Uterus (tissue), 4 donors: ENCODE data around the gene TSPAN18. TPM values are rescaled to one million over a fixed set of nuclear protein-coding genes. Genes with fewer than 3 reads are reported as not detected.

Experiments
- DNase-seq, 2 donors: peaks; one replicate each; pipeline ENCODE4 v3.0.0-alpha.2; 2019 to 2020
- H3K27ac ChIP-seq, 2 donors: fragments of 200-600 bp; sonication (generic); 1 replicate in 1 of 2; 2 replicates in 1 of 2; pipeline ENCODE4 v1.5.1; 2016 to 2018
- H3K27me3 ChIP-seq, 2 donors: fragments of 200-600 bp; sonication (generic); one replicate each; pipeline ENCODE4 v1.5.1; 2018 to 2019; ENCODE audit warnings: control low read depth in 1 of 2
- H3K36me3 ChIP-seq, 2 donors: fragments of 200-600 bp; sonication (generic); one replicate each; pipeline ENCODE4 v1.5.1; 2019; ENCODE audit warnings: control low read depth in 1 of 2
- H3K4me1 ChIP-seq, 2 donors: fragments of 200-600 bp; sonication (generic); one replicate each; pipeline ENCODE4 v1.5.1; 2018 to 2019; ENCODE audit warnings: control low read depth in 1 of 2
- H3K4me3 ChIP-seq, 2 donors: fragments of 200-600 bp; sonication (generic); 1 replicate in 1 of 2; 2 replicates in 1 of 2; pipeline ENCODE4 v1.5.1; 2018 to 2019; ENCODE audit warnings: mild to moderate bottlenecking in 1 of 2
- H3K9me3 ChIP-seq, 2 donors: fragments of 200-600 bp; sonication (generic); one replicate each; pipeline ENCODE4 v1.5.1; 2019; ENCODE audit warnings: control low read depth in 1 of 2
- POLR2A ChIP-seq, 2 donors: fragments of 450-650 bp; IDR thresholded peaks; one replicate each; pipeline ENCODE4 v1.6.1; 2016; ENCODE audit warnings: antibody characterized with exemption in 2 of 2, mild to moderate bottlenecking in 1 of 2, moderate library complexity in 1 of 2
- intact Hi-C: fragments of 100-400 bp; cut with DNase I; formaldehyde crosslinking; loops from one replicate; pipeline ENCODE4 v1.15.1; 2023; ENCODE audit warnings: low total_unique reads
- total RNA-seq, 4 donors: library from RNA; depleted of rRNA in 3 of 4; stranded (reverse); fragments of >200 nt in 3 of 4; gene quantifications; one replicate each; pipeline versions ENCODE4 v1.1.0 to v1.2.4, GENCODE V29; 2014 to 2023
- TF ChIP-seq, protein P1 (sequence below), 4 experiments: fragments of 200-600 bp in 2 of 4; fragments of 450-650 bp in 2 of 4; sonication (generic) in 2 of 4; IDR thresholded peaks; one replicate each; pipeline ENCODE4 v1.5.1; 2016 to 2019; ENCODE audit warnings: antibody characterized with exemption in 4 of 4, mild to moderate bottlenecking in 2 of 4, moderate library complexity in 1 of 4
- donor health status: DM: yes; HTN: yes; CAD: no.

The TSPAN18 gene
- total RNA-seq, 4 donors from 2014 or later = 1.2 to 117 (median 20.1) TPM

DNA sequence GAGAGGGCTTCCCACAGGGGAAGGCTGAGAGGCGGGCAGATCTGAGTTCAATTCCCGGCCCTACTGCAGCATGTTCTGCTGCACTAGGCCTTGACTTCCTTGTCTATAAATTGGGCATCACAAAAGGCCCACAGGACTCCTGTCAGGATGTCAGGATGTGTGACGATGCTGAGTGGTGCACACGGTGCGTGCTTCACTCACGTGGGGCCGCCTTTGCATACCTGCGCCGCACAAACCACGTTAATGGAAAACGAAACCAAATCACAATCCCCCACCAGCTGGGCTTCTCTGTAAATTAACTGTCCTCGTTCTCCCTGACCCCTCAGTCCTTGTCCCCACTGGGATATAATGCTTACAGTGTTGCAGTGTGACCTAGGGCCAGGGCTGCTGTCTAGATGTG is 32.3 kb upstream of the TSPAN18 start:
- H3K27me3 ChIP-seq = no peaks in the 10 kb centered on the region
- no peaks in the 10 kb centered on the region for H3K36me3 ChIP-seq
- H3K4me1 ChIP-seq = no peaks in the 10 kb centered on the region
- H3K9me3 ChIP-seq = no peaks in the 10 kb centered on the region
- intact Hi-C loops = no loop called here
- no peak overlapping the region for H3K4me3 ChIP-seq
- no peak for TF ChIP-seq POLR2A (IDR thresholded peaks at IDR 0.05)
- TF ChIP-seq, protein P1, sequence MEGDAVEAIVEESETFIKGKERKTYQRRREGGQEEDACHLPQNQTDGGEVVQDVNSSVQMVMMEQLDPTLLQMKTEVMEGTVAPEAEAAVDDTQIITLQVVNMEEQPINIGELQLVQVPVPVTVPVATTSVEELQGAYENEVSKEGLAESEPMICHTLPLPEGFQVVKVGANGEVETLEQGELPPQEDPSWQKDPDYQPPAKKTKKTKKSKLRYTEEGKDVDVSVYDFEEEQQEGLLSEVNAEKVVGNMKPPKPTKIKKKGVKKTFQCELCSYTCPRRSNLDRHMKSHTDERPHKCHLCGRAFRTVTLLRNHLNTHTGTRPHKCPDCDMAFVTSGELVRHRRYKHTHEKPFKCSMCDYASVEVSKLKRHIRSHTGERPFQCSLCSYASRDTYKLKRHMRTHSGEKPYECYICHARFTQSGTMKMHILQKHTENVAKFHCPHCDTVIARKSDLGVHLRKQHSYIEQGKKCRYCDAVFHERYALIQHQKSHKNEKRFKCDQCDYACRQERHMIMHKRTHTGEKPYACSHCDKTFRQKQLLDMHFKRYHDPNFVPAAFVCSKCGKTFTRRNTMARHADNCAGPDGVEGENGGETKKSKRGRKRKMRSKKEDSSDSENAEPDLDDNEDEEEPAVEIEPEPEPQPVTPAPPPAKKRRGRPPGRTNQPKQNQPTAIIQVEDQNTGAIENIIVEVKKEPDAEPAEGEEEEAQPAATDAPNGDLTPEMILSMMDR (IDR thresholded peaks at IDR 0.05) = no peak
- no peak for DNase-seq
- no peak overlapping the region for H3K27ac ChIP-seq

DNA sequence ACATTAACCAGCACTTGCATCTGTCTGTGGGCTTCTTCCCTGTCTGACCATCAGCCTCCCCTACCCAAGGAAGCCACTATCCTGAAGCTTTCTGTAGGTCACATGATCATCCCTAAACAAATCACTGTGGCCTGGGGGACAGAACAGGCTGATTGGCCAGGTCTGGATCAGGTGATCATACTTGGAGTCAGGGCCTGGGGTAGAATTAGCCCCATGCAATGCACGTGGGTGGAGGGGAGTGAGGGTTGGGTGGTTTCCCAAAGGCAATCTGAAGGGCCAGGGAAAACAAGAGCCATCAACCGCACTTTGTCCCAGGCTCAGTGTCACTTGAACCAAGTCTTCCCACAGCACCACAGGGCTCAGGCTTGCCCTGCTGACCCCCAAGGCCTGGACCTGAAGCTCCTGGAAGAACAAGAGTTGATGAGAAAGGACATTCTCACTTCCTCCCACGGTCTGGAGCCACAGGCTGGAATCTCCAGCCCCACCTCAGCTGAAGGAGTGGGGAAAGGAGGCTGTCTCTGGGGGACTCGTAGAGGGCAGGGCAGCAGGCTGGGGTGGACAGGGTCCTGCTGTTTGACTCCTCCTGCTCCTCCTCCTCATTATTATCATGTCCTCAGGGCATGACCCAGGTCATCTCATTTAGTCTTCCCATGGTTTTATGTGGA is 31.5 kb upstream of the TSPAN18 start:
- no peaks in the 10 kb centered on the region for H3K4me1 ChIP-seq
- no peaks in the 10 kb centered on the region for H3K27me3 ChIP-seq
- no peak overlapping the region for H3K27ac ChIP-seq
- H3K36me3 ChIP-seq = no peaks in the 10 kb centered on the region
- DNase-seq = no peak
- intact Hi-C loops = no loop called here
- H3K9me3 ChIP-seq = no peaks in the 10 kb centered on the region
- H3K4me3 ChIP-seq = no peak overlapping the region
- TF ChIP-seq, protein P1 (IDR thresholded peaks at IDR 0.05) = no peak
- TF ChIP-seq POLR2A (IDR thresholded peaks at IDR 0.05) = no peak

DNA sequence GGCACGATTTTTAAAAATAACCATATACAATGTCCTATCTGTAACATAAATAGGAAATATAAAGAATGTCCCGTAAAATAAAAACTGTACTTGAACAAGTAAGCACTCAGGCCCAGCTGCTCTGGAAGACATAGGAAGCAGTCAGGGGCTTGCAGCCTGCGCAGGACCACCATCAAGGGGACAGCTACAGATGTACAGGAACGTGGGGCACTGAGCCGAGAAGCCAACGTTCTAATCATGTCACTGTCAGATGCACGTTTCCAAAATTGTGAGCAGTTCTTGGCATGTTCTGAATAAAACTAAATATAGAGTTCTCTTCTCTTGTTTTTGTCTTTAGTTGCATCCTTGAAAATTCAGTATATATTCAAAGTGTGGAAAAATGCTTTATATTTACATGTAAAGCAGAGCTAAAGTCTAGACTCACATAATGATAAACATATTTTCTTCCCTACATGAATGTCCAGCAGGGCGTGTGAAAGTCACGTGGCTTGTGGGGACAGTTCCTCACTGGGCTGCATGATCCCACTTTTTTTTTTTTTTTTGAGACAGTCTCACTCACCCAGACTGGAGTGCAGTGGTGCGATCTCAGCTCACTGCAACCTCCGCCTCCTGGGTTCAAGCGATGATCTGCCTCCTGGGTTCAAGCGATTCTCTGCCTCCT is 28.4 kb upstream of the TSPAN18 start:
- no peak for TF ChIP-seq POLR2A (IDR thresholded peaks at IDR 0.05)
- TF ChIP-seq, protein P1 (IDR thresholded peaks at IDR 0.05) = no peak
- intact Hi-C loops = no loop called here
- DNase-seq = no peak

DNA sequence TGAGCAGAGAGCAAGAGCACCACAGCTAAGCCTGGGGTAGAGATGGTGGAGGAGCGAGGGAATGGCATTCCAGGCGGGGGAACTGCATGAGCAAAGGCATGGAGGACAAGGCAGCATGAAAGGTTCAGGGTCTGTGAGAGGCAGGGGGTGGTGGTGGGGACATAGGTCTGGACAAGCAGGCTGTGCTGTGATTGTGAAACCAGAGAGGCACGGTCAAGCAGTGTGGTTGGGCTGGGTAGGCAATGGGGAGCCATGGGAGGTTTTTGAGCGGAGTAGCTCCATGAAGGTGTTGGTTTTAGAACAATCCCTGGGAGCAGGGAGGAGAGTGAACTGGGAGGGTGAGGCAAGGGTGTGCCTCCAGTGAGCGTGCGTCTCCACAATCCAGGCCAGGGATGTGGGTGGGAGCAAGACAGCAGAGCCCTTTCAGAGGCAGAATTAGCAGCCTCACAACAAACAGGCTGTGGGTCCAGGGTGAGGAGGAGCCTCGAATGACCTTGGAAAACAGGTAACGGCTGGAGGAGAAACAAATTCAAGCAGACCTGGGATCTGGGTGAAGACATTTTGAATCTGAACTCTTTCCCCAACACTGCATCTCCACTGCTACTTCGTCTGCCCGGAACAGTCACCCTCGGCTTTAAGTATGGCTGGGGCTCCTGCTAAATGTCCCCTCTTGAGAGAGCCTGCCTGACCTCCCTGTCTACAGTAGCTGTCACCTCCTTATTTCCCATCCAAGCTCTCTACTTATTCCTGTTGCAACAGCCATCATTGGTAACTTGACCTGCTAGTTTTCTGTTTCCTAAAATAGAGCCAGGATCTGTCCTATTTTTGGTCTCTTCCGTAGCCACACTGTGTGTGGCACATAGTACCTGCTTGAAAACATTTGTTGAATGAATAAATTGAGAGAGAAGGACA is 27.0 kb upstream of the TSPAN18 start:
- Histone ChIP-seq H3K9me3 (no peaks in the 10 kb centered on the region), H3K27ac (peak overlapping the region in 1 of 2 donors; percentile 81), H3K4me3 (no peak overlapping the region), H3K4me1 (peaks cover 0 to 6% of the 10 kb centered on the region in 2 donors), H3K36me3 (no peaks in the 10 kb centered on the region), H3K27me3 (no peaks in the 10 kb centered on the region)
- TF ChIP-seq POLR2A (IDR thresholded peaks at IDR 0.05) = no peak
- TF ChIP-seq, protein P1 (IDR thresholded peaks at IDR 0.05) = no peak
- intact Hi-C loops = no loop called here
- no peak for DNase-seq

More for the DNA sequence above, 28.4 kb upstream of the TSPAN18 start:
- H3K4me3 ChIP-seq = no peak overlapping the region
- H3K4me1 ChIP-seq = peaks cover 0 to 6% of the 10 kb centered on the region in 2 donors
- H3K36me3 ChIP-seq = no peaks in the 10 kb centered on the region
- H3K27me3 ChIP-seq = no peaks in the 10 kb centered on the region
- no peaks in the 10 kb centered on the region for H3K9me3 ChIP-seq
- no peak overlapping the region for H3K27ac ChIP-seq
